ENCODE results near the gene SCIMP. TPM values are rescaled to one million over a fixed set of nuclear protein-coding genes. Genes with fewer than 3 reads are reported as not detected.
"Not testable (repeated sequence)": the region's sequence is repeated elsewhere in the genome, so short reads cannot be mapped to it uniquely, and the experiment has no call there.

SCIMP gene
- polyA plus RNA-seq, 1 of the 3 experiments (the other 2 are of a cell fraction), result not detected

DNA sequence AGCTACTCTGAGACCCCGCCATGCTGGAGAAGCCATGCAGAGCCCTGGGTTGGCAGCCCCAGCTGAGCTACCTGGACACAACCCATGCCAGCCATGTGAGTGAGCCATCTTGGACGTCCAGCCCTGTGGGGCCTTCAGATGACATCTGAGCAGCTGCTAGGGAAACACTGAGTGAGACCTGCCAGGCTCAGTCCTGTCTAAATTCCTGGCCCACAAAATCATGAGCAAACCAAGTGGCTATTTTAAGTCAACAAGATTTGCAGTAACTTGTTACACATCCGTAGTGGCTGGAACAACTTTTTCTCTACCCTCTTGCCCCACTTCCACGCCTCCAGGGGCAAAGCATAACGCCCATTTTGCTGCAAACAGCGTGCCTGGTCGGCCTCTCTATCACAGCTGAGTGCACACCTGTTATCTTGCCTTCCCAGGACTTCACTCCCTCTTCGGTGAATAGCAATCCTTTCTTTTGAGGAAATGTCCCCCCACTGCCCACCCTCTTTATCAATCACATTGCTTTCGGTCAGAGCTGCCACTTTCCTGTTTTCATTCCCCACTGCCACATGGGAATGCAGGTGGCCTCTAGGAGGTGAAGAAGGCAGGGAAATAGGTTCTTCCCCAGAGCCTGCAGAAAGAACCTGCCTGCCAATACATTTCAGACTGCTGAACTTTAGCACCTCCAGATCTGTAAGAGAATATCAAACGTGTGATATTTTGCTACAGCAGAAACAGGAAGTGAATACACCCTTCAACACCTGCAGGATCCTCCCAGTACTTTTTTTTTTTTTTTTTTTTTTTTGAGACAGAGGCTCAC lies 7.4 kb upstream of the SCIMP start:
- DNase-seq, result no peak
- Histone ChIP-seq H3K27ac (ENCODE audit: low read depth in 2 of 2, low read length in 1 of 2) (no peak overlapping the region), H2AFZ (ENCODE audit: low read depth) (no peak overlapping the region), H3K4me2 (no peak overlapping the region), H3K4me1 (ENCODE audit: control insufficient read depth in 1 of 2, insufficient read depth in 2 of 2, low read depth in 1 of 2, low read length in 1 of 2) (no peaks in the 10 kb centered on the region), H3K36me3 (replicated peaks in 1 of 2; ENCODE audit: control insufficient read depth in 1 of 2, insufficient read depth in 2 of 2, low read length in 1 of 2) (no peaks in the 10 kb centered on the region), H3K27me3 (ENCODE audit: insufficient read depth) (no peaks in the 10 kb centered on the region), H3K79me2 (ENCODE audit: insufficient read depth) (no peaks in the 10 kb centered on the region), H3K9me3 (no peaks in the 10 kb centered on the region), H4K20me1 (ENCODE audit: insufficient read depth) (no peaks in the 10 kb centered on the region), H3K4me3 (ENCODE audit: low read depth in 2 of 2, low read length in 1 of 2) (no peak overlapping the region), H3K9me2 (no peaks in the 10 kb centered on the region), H3F3A (replicated peaks; ENCODE audit: insufficient read depth) (no peaks in the 10 kb centered on the region), H3K9ac (no peak overlapping the region)
- WGBS (ENCODE audit: low lambda C conversion rate), result 51% methylated on average over 10 of the region's 10 CpGs
- POLR2A ChIA-PET, result no interaction called here
- no peak for TF ChIP-seq GATA2 (CRISPR knock-in tag; IDR thresholded peaks at IDR 0.05)
- TF ChIP-seq EZH2phosphoT487 (IDR thresholded peaks at IDR 0.05; ENCODE audit: borderline replicate concordance, low read depth), result no peak
- TF ChIP-seq POLR2AphosphoS5 (IDR thresholded peaks at IDR 0.05; ENCODE audit: low read depth, low read length), result no peak
- CTCF ChIA-PET, result interaction anchor here (0.7 kb wide), 1 partner anchor 182 kb away, joined by 3 read pairs; no protein-coding TSS in a partner anchor

DNA sequence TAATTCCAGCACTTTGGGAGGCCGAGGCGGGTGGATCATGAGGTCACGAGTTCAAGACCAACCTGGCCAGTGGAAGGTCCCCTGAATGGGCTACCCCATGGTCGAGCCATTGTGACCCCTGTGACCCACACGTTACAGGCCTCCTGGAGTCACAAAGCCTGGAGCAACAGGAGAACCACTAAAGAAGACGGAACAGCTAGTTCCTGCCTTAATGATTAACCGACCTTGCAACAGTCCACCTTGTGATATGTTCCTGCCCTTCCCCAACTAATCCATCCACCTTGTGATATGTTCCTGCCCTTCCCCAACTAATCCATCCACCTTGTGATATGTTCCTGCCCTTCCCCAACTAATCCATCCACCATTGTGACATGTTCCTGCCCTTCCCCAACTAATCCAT lies 5.1 kb upstream of the SCIMP start:
- DNase-seq; H4K20me1 ChIP-seq (ENCODE audit: insufficient read depth); H3K27ac ChIP-seq (ENCODE audit: low read depth in 2 of 2, low read length in 1 of 2); H3K4me3 ChIP-seq (ENCODE audit: low read depth in 2 of 2, low read length in 1 of 2); H3F3A ChIP-seq (replicated peaks; ENCODE audit: insufficient read depth); POLR2A ChIA-PET; H3K36me3 ChIP-seq (replicated peaks in 1 of 2; ENCODE audit: control insufficient read depth in 1 of 2, insufficient read depth in 2 of 2, low read length in 1 of 2); H3K4me1 ChIP-seq (ENCODE audit: control insufficient read depth in 1 of 2, insufficient read depth in 2 of 2, low read depth in 1 of 2, low read length in 1 of 2); H3K9me3 ChIP-seq; H3K79me2 ChIP-seq (ENCODE audit: insufficient read depth); H3K27me3 ChIP-seq (ENCODE audit: insufficient read depth); H3K9ac ChIP-seq; H3K4me2 ChIP-seq; H3K9me2 ChIP-seq; H2AFZ ChIP-seq (ENCODE audit: low read depth): not testable (repeated sequence)
- WGBS (ENCODE audit: low lambda C conversion rate), result 58% methylated on average over 7 of the region's 7 CpGs
- CTCF ChIA-PET, result interaction anchor here (1.0 kb wide), 1 partner anchor 1428 kb away, joined by 3 read pairs; no protein-coding TSS in a partner anchor

DNA sequence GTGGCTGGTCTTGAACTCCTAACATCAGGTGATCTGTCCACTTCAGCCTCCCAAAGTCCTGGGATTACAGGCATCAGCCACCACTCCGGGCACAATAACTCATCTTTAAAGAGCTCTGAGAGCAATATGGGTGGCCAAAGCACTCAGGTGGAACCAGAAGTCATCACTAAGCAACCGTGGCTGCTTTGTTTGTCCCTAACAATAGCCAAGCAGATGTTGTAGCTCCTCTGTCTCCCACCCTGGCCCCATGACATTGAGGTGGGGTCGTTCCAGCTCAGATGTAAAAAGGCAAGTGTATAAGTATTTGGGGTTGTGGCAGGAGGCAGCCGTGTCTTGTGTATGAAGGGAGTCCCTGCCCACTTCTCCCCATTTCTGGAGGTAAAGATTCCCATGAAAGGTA lies 3.7 kb upstream of the SCIMP start:
- WGBS (ENCODE audit: low lambda C conversion rate), result 14% methylated on average over 4 of the region's 4 CpGs
- TF ChIP-seq SIN3A (IDR thresholded peaks at IDR 0.05; ENCODE audit: borderline replicate concordance, low read depth, low read length) (no peak), RCOR1 (IDR thresholded peaks at IDR 0.05; ENCODE audit: low read length) (no peak), NRF1 (IDR thresholded peaks at IDR 0.05; ENCODE audit: low read depth, low read length) (no peak), NFIC (IDR thresholded peaks at IDR 0.05; ENCODE audit: borderline replicate concordance) (no peak)
- TF ChIP-seq, protein P1, sequence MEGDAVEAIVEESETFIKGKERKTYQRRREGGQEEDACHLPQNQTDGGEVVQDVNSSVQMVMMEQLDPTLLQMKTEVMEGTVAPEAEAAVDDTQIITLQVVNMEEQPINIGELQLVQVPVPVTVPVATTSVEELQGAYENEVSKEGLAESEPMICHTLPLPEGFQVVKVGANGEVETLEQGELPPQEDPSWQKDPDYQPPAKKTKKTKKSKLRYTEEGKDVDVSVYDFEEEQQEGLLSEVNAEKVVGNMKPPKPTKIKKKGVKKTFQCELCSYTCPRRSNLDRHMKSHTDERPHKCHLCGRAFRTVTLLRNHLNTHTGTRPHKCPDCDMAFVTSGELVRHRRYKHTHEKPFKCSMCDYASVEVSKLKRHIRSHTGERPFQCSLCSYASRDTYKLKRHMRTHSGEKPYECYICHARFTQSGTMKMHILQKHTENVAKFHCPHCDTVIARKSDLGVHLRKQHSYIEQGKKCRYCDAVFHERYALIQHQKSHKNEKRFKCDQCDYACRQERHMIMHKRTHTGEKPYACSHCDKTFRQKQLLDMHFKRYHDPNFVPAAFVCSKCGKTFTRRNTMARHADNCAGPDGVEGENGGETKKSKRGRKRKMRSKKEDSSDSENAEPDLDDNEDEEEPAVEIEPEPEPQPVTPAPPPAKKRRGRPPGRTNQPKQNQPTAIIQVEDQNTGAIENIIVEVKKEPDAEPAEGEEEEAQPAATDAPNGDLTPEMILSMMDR (IDR thresholded peaks at IDR 0.05), result no peak
- TF ChIP-seq, protein P2, sequence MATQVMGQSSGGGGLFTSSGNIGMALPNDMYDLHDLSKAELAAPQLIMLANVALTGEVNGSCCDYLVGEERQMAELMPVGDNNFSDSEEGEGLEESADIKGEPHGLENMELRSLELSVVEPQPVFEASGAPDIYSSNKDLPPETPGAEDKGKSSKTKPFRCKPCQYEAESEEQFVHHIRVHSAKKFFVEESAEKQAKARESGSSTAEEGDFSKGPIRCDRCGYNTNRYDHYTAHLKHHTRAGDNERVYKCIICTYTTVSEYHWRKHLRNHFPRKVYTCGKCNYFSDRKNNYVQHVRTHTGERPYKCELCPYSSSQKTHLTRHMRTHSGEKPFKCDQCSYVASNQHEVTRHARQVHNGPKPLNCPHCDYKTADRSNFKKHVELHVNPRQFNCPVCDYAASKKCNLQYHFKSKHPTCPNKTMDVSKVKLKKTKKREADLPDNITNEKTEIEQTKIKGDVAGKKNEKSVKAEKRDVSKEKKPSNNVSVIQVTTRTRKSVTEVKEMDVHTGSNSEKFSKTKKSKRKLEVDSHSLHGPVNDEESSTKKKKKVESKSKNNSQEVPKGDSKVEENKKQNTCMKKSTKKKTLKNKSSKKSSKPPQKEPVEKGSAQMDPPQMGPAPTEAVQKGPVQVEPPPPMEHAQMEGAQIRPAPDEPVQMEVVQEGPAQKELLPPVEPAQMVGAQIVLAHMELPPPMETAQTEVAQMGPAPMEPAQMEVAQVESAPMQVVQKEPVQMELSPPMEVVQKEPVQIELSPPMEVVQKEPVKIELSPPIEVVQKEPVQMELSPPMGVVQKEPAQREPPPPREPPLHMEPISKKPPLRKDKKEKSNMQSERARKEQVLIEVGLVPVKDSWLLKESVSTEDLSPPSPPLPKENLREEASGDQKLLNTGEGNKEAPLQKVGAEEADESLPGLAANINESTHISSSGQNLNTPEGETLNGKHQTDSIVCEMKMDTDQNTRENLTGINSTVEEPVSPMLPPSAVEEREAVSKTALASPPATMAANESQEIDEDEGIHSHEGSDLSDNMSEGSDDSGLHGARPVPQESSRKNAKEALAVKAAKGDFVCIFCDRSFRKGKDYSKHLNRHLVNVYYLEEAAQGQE (IDR thresholded peaks at IDR 0.05; ENCODE audit: low read depth, low read length), result no peak
- TF ChIP-seq, protein P3, sequence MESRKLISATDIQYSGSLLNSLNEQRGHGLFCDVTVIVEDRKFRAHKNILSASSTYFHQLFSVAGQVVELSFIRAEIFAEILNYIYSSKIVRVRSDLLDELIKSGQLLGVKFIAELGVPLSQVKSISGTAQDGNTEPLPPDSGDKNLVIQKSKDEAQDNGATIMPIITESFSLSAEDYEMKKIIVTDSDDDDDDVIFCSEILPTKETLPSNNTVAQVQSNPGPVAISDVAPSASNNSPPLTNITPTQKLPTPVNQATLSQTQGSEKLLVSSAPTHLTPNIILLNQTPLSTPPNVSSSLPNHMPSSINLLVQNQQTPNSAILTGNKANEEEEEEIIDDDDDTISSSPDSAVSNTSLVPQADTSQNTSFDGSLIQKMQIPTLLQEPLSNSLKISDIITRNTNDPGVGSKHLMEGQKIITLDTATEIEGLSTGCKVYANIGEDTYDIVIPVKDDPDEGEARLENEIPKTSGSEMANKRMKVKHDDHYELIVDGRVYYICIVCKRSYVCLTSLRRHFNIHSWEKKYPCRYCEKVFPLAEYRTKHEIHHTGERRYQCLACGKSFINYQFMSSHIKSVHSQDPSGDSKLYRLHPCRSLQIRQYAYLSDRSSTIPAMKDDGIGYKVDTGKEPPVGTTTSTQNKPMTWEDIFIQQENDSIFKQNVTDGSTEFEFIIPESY (IDR thresholded peaks at IDR 0.05; ENCODE audit: borderline replicate concordance, low read depth), result no peak
- TF ChIP-seq, protein P4, sequence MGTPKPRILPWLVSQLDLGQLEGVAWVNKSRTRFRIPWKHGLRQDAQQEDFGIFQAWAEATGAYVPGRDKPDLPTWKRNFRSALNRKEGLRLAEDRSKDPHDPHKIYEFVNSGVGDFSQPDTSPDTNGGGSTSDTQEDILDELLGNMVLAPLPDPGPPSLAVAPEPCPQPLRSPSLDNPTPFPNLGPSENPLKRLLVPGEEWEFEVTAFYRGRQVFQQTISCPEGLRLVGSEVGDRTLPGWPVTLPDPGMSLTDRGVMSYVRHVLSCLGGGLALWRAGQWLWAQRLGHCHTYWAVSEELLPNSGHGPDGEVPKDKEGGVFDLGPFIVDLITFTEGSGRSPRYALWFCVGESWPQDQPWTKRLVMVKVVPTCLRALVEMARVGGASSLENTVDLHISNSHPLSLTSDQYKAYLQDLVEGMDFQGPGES (IDR thresholded peaks at IDR 0.05; ENCODE audit: low read depth, low read length), result no peak

More for the DNA sequence above, 3.7 kb upstream of the SCIMP start:
- Histone ChIP-seq H4K20me1 (ENCODE audit: insufficient read depth) (no peaks in the 10 kb centered on the region), H3K4me3 (ENCODE audit: low read depth in 2 of 2, low read length in 1 of 2) (no peak overlapping the region), H3F3A (replicated peaks; ENCODE audit: insufficient read depth) (no peaks in the 10 kb centered on the region), H3K9ac (no peak overlapping the region), H3K9me3 (no peaks in the 10 kb centered on the region), H3K4me2 (no peak overlapping the region), H3K27me3 (ENCODE audit: insufficient read depth) (no peaks in the 10 kb centered on the region), H3K4me1 (ENCODE audit: control insufficient read depth in 1 of 2, insufficient read depth in 2 of 2, low read depth in 1 of 2, low read length in 1 of 2) (no peaks in the 10 kb centered on the region), H3K9me2 (no peaks in the 10 kb centered on the region), H3K36me3 (replicated peaks in 1 of 2; ENCODE audit: control insufficient read depth in 1 of 2, insufficient read depth in 2 of 2, low read length in 1 of 2) (no peaks in the 10 kb centered on the region), H3K27ac (ENCODE audit: low read depth in 2 of 2, low read length in 1 of 2) (no peak overlapping the region), H2AFZ (ENCODE audit: low read depth) (no peak overlapping the region), H3K79me2 (ENCODE audit: insufficient read depth) (no peaks in the 10 kb centered on the region)
- ChIA-PET CTCF (interaction anchor here (3.7 kb wide), 1 partner anchor 11 kb away, joined by 14 read pairs; no protein-coding TSS in a partner anchor), POLR2A (no interaction called here)
- no peak for DNase-seq
